WTC11 (cell line): ENCODE measurements around the gene UGT1A7.

ENCODE experiments used
- CREB1 ChIP-seq: sonication (generic); formaldehyde crosslinking; IDR thresholded peaks from 2 replicates; pipeline ENCODE4 v1.8.0; 2023; ENCODE audit warnings: mild to moderate bottlenecking, missing genetic modification reagents
- NR1H2 ChIP-seq: sonication (generic); formaldehyde crosslinking; IDR thresholded peaks from 2 replicates; pipeline ENCODE4 v1.9.0; 2021; ENCODE audit warnings: mild to moderate bottlenecking, moderate library complexity, missing genetic modification reagents
- SMAD3 ChIP-seq: sonication (generic); formaldehyde crosslinking; IDR thresholded peaks from 2 replicates; pipeline ENCODE4 v1.8.0; 2022; ENCODE audit warnings: missing genetic modification reagents, mild to moderate bottlenecking, borderline replicate concordance
- SP1 ChIP-seq: sonication (generic); formaldehyde crosslinking; conservative IDR thresholded peaks from 2 replicates; pipeline ENCODE4 v1.8.1; 2022; ENCODE audit warnings: missing genetic modification reagents
- TEAD1 ChIP-seq: sonication (generic); formaldehyde crosslinking; IDR thresholded peaks from 2 replicates; pipeline ENCODE4 v1.8.0; 2022; ENCODE audit warnings: mild to moderate bottlenecking, missing genetic modification reagents
- ZNF396 ChIP-seq: fragments of 250-450 bp; sonication (Bioruptor Pico); IDR thresholded peaks from 2 replicates; pipeline ENCODE4 v1.8.0; 2021; ENCODE audit warnings: mild to moderate bottlenecking, moderate library complexity, borderline replicate concordance
- TF ChIP-seq, protein P1 (sequence below): fragments of 200-600 bp; IDR thresholded peaks from 2 replicates; pipeline ENCODE4 v1.8.0; 2022; ENCODE audit warnings: antibody characterized with exemption
- TF ChIP-seq, protein P2 (sequence below): sonication (generic); formaldehyde crosslinking; IDR thresholded peaks from 2 replicates; pipeline ENCODE4 v1.8.0; 2022; ENCODE audit warnings: mild to moderate bottlenecking, missing genetic modification reagents
- TF ChIP-seq, protein P3 (sequence below): sonication (generic); formaldehyde crosslinking; conservative IDR thresholded peaks from 2 replicates; pipeline ENCODE4 v1.8.1; 2023; ENCODE audit warnings: mild to moderate bottlenecking, low read depth, missing genetic modification reagents, moderate library complexity
- TF ChIP-seq, protein P4 (sequence below): sonication (generic); formaldehyde crosslinking; IDR thresholded peaks from 2 replicates; pipeline ENCODE4 v1.8.1; 2023; ENCODE audit warnings: mild to moderate bottlenecking, missing genetic modification reagents, borderline replicate concordance
- TF ChIP-seq, protein P5 (sequence below): sonication (generic); formaldehyde crosslinking; IDR thresholded peaks from 2 replicates; pipeline ENCODE4 v1.8.0; 2023; ENCODE audit warnings: missing genetic modification reagents
- TF ChIP-seq, protein P6 (sequence below): sonication (generic); formaldehyde crosslinking; IDR thresholded peaks from 2 replicates; pipeline ENCODE4 v1.8.1; 2022; ENCODE audit warnings: missing genetic modification reagents, borderline replicate concordance
- TF ChIP-seq, protein P7 (sequence below): sonication (generic); formaldehyde crosslinking; conservative IDR thresholded peaks from 2 replicates; pipeline ENCODE4 v1.8.1; 2022; ENCODE audit warnings: mild to moderate bottlenecking, missing genetic modification reagents
- TF ChIP-seq, protein P8 (sequence below): fragments of 250-450 bp; sonication (Bioruptor Pico); IDR thresholded peaks from 2 replicates; pipeline ENCODE4 v1.8.0; 2021; ENCODE audit warnings: mild to moderate bottlenecking

DNA sequence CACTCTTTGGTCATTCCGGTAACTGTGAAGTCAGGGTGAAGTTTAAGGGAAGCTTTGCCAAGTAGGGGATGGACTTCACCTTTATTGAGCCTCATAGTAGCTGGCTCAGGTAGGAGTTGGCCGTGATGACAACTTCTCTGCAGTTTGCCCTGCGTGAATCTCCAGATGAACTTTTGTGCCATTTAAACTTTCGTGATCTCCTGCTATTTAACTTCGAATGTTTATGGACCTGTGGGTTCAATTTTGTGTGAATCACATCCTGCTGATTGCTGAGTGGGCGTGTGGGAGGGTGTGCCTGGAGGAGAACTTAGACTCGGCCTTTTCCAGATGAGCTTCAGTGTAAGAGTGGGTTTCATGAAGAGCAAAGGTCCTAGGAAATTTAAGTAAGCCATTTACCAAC is 82.6 kb downstream of the UGT1A7 start:
- TF ChIP-seq, protein P1, sequence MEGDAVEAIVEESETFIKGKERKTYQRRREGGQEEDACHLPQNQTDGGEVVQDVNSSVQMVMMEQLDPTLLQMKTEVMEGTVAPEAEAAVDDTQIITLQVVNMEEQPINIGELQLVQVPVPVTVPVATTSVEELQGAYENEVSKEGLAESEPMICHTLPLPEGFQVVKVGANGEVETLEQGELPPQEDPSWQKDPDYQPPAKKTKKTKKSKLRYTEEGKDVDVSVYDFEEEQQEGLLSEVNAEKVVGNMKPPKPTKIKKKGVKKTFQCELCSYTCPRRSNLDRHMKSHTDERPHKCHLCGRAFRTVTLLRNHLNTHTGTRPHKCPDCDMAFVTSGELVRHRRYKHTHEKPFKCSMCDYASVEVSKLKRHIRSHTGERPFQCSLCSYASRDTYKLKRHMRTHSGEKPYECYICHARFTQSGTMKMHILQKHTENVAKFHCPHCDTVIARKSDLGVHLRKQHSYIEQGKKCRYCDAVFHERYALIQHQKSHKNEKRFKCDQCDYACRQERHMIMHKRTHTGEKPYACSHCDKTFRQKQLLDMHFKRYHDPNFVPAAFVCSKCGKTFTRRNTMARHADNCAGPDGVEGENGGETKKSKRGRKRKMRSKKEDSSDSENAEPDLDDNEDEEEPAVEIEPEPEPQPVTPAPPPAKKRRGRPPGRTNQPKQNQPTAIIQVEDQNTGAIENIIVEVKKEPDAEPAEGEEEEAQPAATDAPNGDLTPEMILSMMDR = no peak
- TF ChIP-seq, protein P2, sequence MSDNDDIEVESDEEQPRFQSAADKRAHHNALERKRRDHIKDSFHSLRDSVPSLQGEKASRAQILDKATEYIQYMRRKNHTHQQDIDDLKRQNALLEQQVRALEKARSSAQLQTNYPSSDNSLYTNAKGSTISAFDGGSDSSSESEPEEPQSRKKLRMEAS (CRISPR knock-in tag) = no peak
- no peak for TF ChIP-seq CREB1 (CRISPR knock-in tag)
- TF ChIP-seq SP1 (CRISPR knock-in tag) = no peak
- TF ChIP-seq, protein P3, sequence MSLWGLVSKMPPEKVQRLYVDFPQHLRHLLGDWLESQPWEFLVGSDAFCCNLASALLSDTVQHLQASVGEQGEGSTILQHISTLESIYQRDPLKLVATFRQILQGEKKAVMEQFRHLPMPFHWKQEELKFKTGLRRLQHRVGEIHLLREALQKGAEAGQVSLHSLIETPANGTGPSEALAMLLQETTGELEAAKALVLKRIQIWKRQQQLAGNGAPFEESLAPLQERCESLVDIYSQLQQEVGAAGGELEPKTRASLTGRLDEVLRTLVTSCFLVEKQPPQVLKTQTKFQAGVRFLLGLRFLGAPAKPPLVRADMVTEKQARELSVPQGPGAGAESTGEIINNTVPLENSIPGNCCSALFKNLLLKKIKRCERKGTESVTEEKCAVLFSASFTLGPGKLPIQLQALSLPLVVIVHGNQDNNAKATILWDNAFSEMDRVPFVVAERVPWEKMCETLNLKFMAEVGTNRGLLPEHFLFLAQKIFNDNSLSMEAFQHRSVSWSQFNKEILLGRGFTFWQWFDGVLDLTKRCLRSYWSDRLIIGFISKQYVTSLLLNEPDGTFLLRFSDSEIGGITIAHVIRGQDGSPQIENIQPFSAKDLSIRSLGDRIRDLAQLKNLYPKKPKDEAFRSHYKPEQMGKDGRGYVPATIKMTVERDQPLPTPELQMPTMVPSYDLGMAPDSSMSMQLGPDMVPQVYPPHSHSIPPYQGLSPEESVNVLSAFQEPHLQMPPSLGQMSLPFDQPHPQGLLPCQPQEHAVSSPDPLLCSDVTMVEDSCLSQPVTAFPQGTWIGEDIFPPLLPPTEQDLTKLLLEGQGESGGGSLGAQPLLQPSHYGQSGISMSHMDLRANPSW (CRISPR knock-in tag) = no peak
- TF ChIP-seq, protein P4, sequence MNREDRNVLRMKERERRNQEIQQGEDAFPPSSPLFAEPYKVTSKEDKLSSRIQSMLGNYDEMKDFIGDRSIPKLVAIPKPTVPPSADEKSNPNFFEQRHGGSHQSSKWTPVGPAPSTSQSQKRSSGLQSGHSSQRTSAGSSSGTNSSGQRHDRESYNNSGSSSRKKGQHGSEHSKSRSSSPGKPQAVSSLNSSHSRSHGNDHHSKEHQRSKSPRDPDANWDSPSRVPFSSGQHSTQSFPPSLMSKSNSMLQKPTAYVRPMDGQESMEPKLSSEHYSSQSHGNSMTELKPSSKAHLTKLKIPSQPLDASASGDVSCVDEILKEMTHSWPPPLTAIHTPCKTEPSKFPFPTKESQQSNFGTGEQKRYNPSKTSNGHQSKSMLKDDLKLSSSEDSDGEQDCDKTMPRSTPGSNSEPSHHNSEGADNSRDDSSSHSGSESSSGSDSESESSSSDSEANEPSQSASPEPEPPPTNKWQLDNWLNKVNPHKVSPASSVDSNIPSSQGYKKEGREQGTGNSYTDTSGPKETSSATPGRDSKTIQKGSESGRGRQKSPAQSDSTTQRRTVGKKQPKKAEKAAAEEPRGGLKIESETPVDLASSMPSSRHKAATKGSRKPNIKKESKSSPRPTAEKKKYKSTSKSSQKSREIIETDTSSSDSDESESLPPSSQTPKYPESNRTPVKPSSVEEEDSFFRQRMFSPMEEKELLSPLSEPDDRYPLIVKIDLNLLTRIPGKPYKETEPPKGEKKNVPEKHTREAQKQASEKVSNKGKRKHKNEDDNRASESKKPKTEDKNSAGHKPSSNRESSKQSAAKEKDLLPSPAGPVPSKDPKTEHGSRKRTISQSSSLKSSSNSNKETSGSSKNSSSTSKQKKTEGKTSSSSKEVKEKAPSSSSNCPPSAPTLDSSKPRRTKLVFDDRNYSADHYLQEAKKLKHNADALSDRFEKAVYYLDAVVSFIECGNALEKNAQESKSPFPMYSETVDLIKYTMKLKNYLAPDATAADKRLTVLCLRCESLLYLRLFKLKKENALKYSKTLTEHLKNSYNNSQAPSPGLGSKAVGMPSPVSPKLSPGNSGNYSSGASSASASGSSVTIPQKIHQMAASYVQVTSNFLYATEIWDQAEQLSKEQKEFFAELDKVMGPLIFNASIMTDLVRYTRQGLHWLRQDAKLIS (CRISPR knock-in tag) = no peak
- TF ChIP-seq, protein P5, sequence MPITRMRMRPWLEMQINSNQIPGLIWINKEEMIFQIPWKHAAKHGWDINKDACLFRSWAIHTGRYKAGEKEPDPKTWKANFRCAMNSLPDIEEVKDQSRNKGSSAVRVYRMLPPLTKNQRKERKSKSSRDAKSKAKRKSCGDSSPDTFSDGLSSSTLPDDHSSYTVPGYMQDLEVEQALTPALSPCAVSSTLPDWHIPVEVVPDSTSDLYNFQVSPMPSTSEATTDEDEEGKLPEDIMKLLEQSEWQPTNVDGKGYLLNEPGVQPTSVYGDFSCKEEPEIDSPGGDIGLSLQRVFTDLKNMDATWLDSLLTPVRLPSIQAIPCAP = no peak
- TF ChIP-seq TEAD1 (CRISPR knock-in tag) = no peak
- TF ChIP-seq, protein P6, sequence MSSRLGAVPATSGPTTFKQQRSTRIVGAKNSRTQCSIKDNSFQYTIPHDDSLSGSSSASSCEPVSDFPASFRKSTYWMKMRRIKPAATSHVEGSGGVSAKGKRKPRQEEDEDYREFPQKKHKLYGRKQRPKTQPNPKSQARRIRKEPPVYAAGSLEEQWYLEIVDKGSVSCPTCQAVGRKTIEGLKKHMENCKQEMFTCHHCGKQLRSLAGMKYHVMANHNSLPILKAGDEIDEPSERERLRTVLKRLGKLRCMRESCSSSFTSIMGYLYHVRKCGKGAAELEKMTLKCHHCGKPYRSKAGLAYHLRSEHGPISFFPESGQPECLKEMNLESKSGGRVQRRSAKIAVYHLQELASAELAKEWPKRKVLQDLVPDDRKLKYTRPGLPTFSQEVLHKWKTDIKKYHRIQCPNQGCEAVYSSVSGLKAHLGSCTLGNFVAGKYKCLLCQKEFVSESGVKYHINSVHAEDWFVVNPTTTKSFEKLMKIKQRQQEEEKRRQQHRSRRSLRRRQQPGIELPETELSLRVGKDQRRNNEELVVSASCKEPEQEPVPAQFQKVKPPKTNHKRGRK (CRISPR knock-in tag) = no peak
- no peak for TF ChIP-seq NR1H2 (CRISPR knock-in tag)
- no peak for TF ChIP-seq SMAD3
- TF ChIP-seq, protein P7, sequence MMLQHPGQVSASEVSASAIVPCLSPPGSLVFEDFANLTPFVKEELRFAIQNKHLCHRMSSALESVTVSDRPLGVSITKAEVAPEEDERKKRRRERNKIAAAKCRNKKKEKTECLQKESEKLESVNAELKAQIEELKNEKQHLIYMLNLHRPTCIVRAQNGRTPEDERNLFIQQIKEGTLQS (CRISPR knock-in tag) = no peak
- TF ChIP-seq, protein P8, sequence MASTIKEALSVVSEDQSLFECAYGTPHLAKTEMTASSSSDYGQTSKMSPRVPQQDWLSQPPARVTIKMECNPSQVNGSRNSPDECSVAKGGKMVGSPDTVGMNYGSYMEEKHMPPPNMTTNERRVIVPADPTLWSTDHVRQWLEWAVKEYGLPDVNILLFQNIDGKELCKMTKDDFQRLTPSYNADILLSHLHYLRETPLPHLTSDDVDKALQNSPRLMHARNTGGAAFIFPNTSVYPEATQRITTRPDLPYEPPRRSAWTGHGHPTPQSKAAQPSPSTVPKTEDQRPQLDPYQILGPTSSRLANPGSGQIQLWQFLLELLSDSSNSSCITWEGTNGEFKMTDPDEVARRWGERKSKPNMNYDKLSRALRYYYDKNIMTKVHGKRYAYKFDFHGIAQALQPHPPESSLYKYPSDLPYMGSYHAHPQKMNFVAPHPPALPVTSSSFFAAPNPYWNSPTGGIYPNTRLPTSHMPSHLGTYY (CRISPR knock-in tag) = no peak
- no peak for TF ChIP-seq ZNF396 (CRISPR knock-in tag)
